PC-9 (cell line): ENCODE measurements around the gene LBHD2. TPM values are rescaled to one million over a fixed set of nuclear protein-coding genes. Genes with fewer than 3 reads are reported as not detected.
A peak's percentile ranks its signal among the peaks of the same experiment; 100 is the strongest.

Experiments
- BruUV-seq: library from RNA; stranded (reverse); fragments of 400-500 nt; replicated peaks from 2 replicates; lab custom pipeline; 2021; lab: Mats Ljungman, UMichigan
- CTCF ChIA-PET: fragments of 300-600 bp; sonication (Branson Sonifier 250); formaldehyde crosslinking; loops from one replicate; lab custom pipeline; 2022; ENCODE audit warnings: antibody characterized with exemption; lab: Charles Lee
- POLR2A ChIA-PET: fragments of 300-600 bp; sonication (Branson Sonifier 250); formaldehyde crosslinking; loops from one replicate; lab custom pipeline; 2022; ENCODE audit warnings: antibody characterized with exemption; ENCODE audit not compliant: unreplicated experiment; lab: Charles Lee
- DNase-seq, 2 experiments: peaks; one replicate each; pipeline versions ENCODE4 v3.0.0 to v3.0.0-alpha.2; 2015 to 2022; ENCODE audit warnings: mixed read lengths in 1 of 2
- H2AFZ ChIP-seq: fragments of 200-600 bp; sonication (generic); 2 replicates; pipeline ENCODE4 v1.8.1; 2017; ENCODE audit warnings: antibody characterized with exemption
- H3F3A ChIP-seq: fragments of 200-600 bp; sonication (generic); 2 replicates; pipeline ENCODE4 v1.8.1; 2017; ENCODE audit warnings: antibody characterized with exemption, mild to moderate bottlenecking, low read depth; ENCODE audit not compliant: insufficient read depth
- H3K27ac ChIP-seq: fragments of 200-600 bp; sonication (generic); 2 replicates; pipeline ENCODE4 v1.6.1; 2016; ENCODE audit warnings: mixed run types
- H3K27me3 ChIP-seq: fragments of 200-600 bp; sonication (generic); 2 replicates; pipeline ENCODE4 v1.6.1; 2016; ENCODE audit warnings: low read depth, mixed run types; ENCODE audit not compliant: insufficient read depth
- H3K36me3 ChIP-seq: fragments of 200-600 bp; sonication (generic); 2 replicates; pipeline ENCODE4 v1.6.1; 2016; ENCODE audit warnings: low read depth, mixed run types
- H3K4me1 ChIP-seq: fragments of 200-600 bp; sonication (generic); replicated peaks from 2 replicates; pipeline ENCODE4 v1.6.1; 2016; ENCODE audit warnings: mixed run types; ENCODE audit not compliant: insufficient read depth
- H3K4me2 ChIP-seq: fragments of 200-600 bp; sonication (generic); 2 replicates; pipeline ENCODE4 v1.6.1; 2017; ENCODE audit warnings: mixed run types
- H3K4me3 ChIP-seq: fragments of 200-600 bp; sonication (generic); 2 replicates; pipeline ENCODE4 v1.6.1; 2016; ENCODE audit warnings: mixed run types
- H3K79me2 ChIP-seq: fragments of 200-600 bp; sonication (generic); 2 replicates; pipeline ENCODE4 v1.6.1; 2017; ENCODE audit warnings: low read depth, mixed run types
- H3K9me2 ChIP-seq: fragments of 200-600 bp; sonication (generic); 2 replicates; pipeline ENCODE4 v1.8.1; 2017; ENCODE audit warnings: mild to moderate bottlenecking; ENCODE audit not compliant: insufficient read depth
- H3K9me3 ChIP-seq: fragments of 200-600 bp; sonication (generic); 2 replicates; pipeline ENCODE4 v1.8.1; 2016; ENCODE audit warnings: low read depth; ENCODE audit not compliant: insufficient read depth
- H4K20me1 ChIP-seq: fragments of 200-600 bp; sonication (generic); 2 replicates; pipeline ENCODE4 v1.8.1; 2017; ENCODE audit not compliant: insufficient read depth
- EZH2 ChIP-seq: fragments of 200-600 bp; sonication (generic); IDR thresholded peaks from 2 replicates; pipeline ENCODE4 v1.8.0; 2017; ENCODE audit warnings: antibody characterized with exemption, low read depth
- intact Hi-C: fragments of 100-400 bp; cut with micrococcal nuclease; formaldehyde crosslinking; loops from one replicate; pipeline ENCODE4 v1.10.0; 2022; ENCODE audit not compliant: unreplicated experiment
- total RNA-seq: library from RNA; stranded (reverse); gene quantifications from 2 replicates; pipeline ENCODE4 v1.2.3, GENCODE V29; 2021
- TF ChIP-seq, protein P1 (sequence below): fragments of 200-600 bp; sonication (generic); conservative IDR thresholded peaks from 2 replicates; pipeline ENCODE4 v1.6.1; 2017; ENCODE audit warnings: mixed run types, antibody characterized with exemption, mild to moderate bottlenecking, moderate library complexity

LBHD2 gene
- total RNA-seq, 1 experiment from 2014 or later, result 0.52 TPM

DNA sequence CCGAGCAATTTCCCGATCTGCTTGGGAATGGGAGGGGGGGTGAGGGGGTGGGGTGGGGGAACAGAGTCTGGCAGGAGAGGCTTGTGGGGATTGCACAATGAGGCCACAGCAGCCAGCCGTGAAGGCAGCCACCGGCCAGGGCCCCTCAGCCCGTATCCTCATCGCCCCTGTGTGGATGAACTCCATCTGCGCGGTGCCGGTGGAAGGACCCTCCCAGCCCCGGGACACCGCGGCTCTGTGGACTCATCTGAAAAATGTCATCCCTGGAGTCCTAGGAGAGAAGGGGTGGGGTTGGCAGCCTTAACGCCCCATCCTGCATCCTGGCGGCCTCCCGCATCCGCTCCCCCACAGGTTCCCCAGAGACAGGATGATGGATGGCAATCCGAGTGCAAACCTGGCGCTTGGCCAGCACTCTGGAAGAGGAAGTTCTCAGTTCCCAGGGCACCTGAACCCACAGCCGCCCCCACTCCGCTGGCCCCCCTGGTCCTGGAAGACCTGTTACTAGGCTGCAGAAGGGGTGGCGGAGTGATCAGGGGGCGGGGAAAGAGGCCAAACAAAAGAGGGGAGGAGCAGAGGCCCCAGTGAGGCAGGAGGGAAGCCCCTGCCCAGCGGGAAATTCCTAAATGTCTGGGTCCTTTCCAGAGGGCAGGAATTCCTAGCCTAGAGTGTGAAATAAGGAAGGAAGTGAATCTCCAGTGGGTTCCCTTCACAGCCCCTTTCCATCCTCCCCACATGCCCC is 38.0 kb downstream of the LBHD2 start:
- Histone ChIP-seq H3K4me3 (peak overlapping the region; percentile 81), H3K27ac (peak overlapping the region; percentile 86), H3K27me3 (no peaks in the 10 kb centered on the region), H4K20me1 (peaks cover 28% of the 10 kb centered on the region), H2AFZ (peak overlapping the region; percentile 65; the same call in 1 of the 2 replicates), H3K36me3 (peaks cover 26% of the 10 kb centered on the region), H3K9me3 (no peaks in the 10 kb centered on the region), H3K4me2 (peak overlapping the region; percentile 99), H3F3A (peaks cover 56% of the 10 kb centered on the region), H3K9me2 (no peaks in the 10 kb centered on the region), H3K79me2 (peaks cover 40% of the 10 kb centered on the region), H3K4me1 (peaks cover 55% of the 10 kb centered on the region)
- TF ChIP-seq, protein P1, sequence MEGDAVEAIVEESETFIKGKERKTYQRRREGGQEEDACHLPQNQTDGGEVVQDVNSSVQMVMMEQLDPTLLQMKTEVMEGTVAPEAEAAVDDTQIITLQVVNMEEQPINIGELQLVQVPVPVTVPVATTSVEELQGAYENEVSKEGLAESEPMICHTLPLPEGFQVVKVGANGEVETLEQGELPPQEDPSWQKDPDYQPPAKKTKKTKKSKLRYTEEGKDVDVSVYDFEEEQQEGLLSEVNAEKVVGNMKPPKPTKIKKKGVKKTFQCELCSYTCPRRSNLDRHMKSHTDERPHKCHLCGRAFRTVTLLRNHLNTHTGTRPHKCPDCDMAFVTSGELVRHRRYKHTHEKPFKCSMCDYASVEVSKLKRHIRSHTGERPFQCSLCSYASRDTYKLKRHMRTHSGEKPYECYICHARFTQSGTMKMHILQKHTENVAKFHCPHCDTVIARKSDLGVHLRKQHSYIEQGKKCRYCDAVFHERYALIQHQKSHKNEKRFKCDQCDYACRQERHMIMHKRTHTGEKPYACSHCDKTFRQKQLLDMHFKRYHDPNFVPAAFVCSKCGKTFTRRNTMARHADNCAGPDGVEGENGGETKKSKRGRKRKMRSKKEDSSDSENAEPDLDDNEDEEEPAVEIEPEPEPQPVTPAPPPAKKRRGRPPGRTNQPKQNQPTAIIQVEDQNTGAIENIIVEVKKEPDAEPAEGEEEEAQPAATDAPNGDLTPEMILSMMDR, result no peak
- TF ChIP-seq EZH2, result no peak
- ChIA-PET POLR2A (no interaction called here), CTCF (interaction anchor here (1.8 kb wide), 1 partner anchor 17 kb away, joined by 7 read pairs; no protein-coding TSS in a partner anchor)
- intact Hi-C loops, result loop anchor here (1.0 kb wide), 2 partner anchors 17 to 44 kb away; no protein-coding TSS in a partner anchor
- DNase-seq, result peak; percentile 100
- BruUV-seq, result no TSS peak

DNA sequence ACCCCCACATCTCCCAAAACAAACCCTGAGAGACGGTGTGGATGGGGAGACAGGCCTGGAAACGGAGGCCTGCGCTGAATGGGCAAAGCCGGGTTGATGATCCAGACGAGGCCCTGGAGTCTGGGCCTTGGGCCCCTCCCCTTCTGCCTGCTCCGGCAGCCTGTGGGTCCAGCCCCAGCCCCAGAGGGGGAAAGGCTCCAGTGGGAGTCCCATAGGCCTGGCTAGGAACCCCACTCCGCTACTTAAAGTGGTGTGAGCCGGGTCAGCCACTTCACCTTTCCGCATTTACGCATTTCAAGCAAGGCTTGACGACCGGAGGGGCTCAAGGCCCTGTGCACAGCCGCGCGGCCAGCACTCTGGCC is 38.6 kb downstream of the LBHD2 start:
- TSS peak; percentile 36 for BruUV-seq
- CTCF ChIA-PET, result no interaction called here

DNA sequence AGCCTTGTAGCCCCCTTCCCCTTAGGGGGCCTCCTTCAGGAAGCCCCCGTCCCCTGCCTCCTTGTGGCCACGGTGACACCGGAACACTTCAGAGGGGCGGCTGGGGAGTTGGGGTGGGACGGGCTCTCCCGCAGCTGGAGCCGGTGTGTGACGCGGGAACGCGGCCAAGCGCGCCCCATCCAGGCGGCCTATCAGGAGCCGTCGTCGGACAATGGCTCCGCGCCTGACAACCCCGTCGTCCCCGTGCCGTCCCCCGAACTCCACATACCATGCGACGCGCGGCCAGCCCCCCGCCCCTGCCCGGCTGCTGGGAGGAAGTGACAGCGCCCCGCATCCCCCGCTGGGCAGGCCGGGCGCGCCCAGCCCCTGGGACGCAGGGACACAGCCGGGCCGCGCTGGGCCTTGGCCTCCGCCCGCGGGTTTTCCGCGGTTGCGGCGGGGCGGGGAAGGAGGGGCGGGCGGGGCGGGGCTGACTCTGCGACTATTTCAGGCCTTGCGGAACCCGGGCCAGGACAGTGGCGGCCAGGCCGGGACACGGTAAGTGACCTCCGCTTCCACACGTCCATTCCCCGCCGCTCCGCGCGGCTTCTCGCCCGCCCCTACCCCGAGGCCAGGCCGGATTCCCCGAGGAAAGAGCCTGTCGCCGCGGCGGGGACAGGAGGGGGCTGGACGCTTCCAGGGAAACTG is 39.1 kb downstream of the LBHD2 start, which contains the start of gene TNFAIP2:
TNFAIP2 (plus strand) TSS at position 515 of the 687 bp plus-strand sequence. CDS start 2,997 bp downstream, outside the sequence.
- Histone ChIP-seq H3K4me3 (peak within 1 kb of the TSS; percentile 81), H3K27ac (peak within 1 kb of the TSS; percentile 86), H3K9me3 (no peaks in the 10 kb centered on the region), H3K36me3 (peaks cover 34% of the 10 kb centered on the region), H2AFZ (peak within 1 kb of the TSS; percentile 65), H3K4me2 (peak within 1 kb of the TSS; percentile 99), H3F3A (peaks cover 63% of the 10 kb centered on the region), H3K27me3 (no peaks in the 10 kb centered on the region), H3K9me2 (no peaks in the 10 kb centered on the region), H3K79me2 (peaks cover 49% of the 10 kb centered on the region), H4K20me1 (peaks cover 35% of the 10 kb centered on the region), H3K4me1 (peaks cover 55% of the 10 kb centered on the region)
- POLR2A ChIA-PET, result interaction anchor here (0.5 kb wide), 1 partner anchor 19 kb away, joined by 3 read pairs; no protein-coding TSS in a partner anchor
- peak; percentile 68 to 74 for DNase-seq
- no TSS peak for BruUV-seq
- intact Hi-C loops, result loop anchor here (1.0 kb wide), 2 partner anchors 18 to 45 kb away; no protein-coding TSS in a partner anchor
- CTCF ChIA-PET, result interaction anchor here (0.6 to 5.3 kb wide), 3 partner anchors 18 to 206 kb away, joined by 3 to 43 read pairs (median 5); partner anchors contain the start of gene LBHD2
- no peak for TF ChIP-seq EZH2
- TF ChIP-seq, protein P1, result no peak

More for the DNA sequence above, 38.6 kb downstream of the LBHD2 start:
- H3K9me2 ChIP-seq, result no peaks in the 10 kb centered on the region
- H3K79me2 ChIP-seq, result peaks cover 43% of the 10 kb centered on the region
- H3F3A ChIP-seq, result peaks cover 57% of the 10 kb centered on the region
- H2AFZ ChIP-seq, result peak overlapping the region; percentile 65
- DNase-seq, result peak in 1 of 2 experiments; percentile 73
- peak overlapping the region; percentile 86 for H3K27ac ChIP-seq
- peaks cover 52% of the 10 kb centered on the region for H3K4me1 ChIP-seq
- H4K20me1 ChIP-seq, result peaks cover 30% of the 10 kb centered on the region
- H3K27me3 ChIP-seq, result no peaks in the 10 kb centered on the region
- peaks cover 29% of the 10 kb centered on the region for H3K36me3 ChIP-seq
- H3K9me3 ChIP-seq, result no peaks in the 10 kb centered on the region
- intact Hi-C loops, result loop anchor here (1.0 kb wide), 2 partner anchors 17 to 44 kb away; no protein-coding TSS in a partner anchor
- POLR2A ChIA-PET, result no interaction called here
- no peak for TF ChIP-seq EZH2
- TF ChIP-seq, protein P1, result 0 out of 2 replicates have a peak, but pooled peaks have one; percentile 22
- H3K4me3 ChIP-seq, result peak overlapping the region; percentile 81
- H3K4me2 ChIP-seq, result peak overlapping the region; percentile 99
